ENCODE data around the gene SAP30BP.

SAP30BP gene

DNA sequence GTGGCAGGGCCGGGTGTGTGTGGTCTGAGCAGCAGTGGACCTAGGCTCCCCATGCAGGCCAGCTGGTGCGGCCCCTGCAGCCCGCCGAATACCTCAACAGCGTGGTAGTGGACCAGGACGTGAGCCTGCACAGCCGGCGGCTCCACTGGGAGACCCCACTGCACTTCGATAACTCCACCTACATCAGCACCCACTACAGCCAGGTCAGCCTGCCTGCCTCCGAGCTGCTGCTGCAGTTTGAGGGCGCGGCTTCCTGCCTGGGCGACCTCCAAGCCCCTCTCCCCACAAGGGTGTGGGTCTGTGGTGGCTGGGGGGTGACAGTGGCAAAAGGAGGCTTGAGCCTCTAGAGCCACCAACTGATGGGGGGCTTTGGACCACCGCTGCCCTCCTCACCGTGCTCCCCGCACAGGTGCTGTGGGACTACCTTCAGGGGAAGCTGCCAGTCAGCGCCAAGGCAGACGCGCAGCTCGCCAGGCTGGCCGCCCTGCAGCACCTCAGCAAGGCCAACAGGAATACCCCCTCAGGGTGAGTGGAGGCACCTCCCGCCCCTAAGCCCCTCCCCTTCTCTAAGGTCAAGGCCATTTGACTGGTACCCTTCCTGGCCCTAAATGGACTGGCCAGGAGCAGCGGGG lies 42.3 kb upstream of the SAP30BP start:
- Histone ChIP-seq H3K27me3 (ENCODE audit: insufficient read depth, low read depth) (peaks cover 46% of the 10 kb centered on the region), H3K4me1 (ENCODE audit: low read depth, poor library complexity, severe bottlenecking) (no peaks in the 10 kb centered on the region), H2AFZ (ENCODE audit: low read depth) (no peak overlapping the region), H3K4me3 (IDR thresholded peaks at IDR 0.05; ENCODE audit: insufficient read depth, low read depth, low read length) (no peak overlapping the region), H3K79me2 (ENCODE audit: insufficient read depth, low read depth) (no peaks in the 10 kb centered on the region), H4K20me1 (ENCODE audit: insufficient read depth) (no peaks in the 10 kb centered on the region), H3K27ac (no peak overlapping the region), H3K36me3 (ENCODE audit: insufficient read depth) (no peaks in the 10 kb centered on the region), H3K4me2 (no peak overlapping the region), H3K9ac (no peak overlapping the region)
- TF ChIP-seq, protein P1, sequence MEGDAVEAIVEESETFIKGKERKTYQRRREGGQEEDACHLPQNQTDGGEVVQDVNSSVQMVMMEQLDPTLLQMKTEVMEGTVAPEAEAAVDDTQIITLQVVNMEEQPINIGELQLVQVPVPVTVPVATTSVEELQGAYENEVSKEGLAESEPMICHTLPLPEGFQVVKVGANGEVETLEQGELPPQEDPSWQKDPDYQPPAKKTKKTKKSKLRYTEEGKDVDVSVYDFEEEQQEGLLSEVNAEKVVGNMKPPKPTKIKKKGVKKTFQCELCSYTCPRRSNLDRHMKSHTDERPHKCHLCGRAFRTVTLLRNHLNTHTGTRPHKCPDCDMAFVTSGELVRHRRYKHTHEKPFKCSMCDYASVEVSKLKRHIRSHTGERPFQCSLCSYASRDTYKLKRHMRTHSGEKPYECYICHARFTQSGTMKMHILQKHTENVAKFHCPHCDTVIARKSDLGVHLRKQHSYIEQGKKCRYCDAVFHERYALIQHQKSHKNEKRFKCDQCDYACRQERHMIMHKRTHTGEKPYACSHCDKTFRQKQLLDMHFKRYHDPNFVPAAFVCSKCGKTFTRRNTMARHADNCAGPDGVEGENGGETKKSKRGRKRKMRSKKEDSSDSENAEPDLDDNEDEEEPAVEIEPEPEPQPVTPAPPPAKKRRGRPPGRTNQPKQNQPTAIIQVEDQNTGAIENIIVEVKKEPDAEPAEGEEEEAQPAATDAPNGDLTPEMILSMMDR (conservative IDR thresholded peaks at IDR 0.05; ENCODE audit: low read depth, low read length), result no peak

DNA sequence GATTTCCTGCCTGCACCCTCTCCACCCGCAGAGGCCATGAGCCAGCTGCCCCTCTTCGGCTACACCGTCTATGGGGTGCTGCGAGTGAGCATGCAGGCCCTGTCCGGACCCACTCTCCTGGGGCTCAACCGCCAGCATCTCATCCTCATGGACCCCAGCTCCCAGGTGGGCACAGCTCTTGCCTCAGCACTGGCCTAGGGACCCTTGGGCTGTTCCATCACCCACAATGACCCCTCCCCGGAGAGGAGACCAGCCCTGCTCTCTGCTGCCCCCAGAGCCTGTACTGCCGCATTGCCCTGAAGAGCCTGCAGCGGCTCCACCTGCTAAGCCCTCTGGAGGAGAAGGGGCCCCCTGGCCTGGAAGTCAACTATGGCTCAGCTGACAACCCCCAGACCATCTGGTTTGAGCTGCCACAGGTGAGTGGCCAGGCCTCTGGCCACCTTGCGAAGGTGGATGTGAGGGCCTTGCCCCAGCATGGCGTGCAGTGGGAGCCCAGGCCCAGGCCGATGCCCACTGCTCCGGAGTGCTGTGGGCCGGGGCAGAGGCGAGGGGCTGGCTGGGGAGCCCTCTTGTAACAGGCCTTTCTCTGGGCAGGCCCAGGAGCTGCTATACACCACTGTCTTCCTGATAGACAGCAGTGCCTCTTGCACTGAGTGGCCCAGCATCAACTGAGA lies 41.2 kb upstream of the SAP30BP start:
- Histone ChIP-seq H3K9ac (no peak overlapping the region), H3K79me2 (ENCODE audit: insufficient read depth, low read depth) (no peaks in the 10 kb centered on the region), H2AFZ (ENCODE audit: low read depth) (no peak overlapping the region), H3K36me3 (ENCODE audit: insufficient read depth) (no peaks in the 10 kb centered on the region), H4K20me1 (ENCODE audit: insufficient read depth) (no peaks in the 10 kb centered on the region), H3K4me2 (no peak overlapping the region), H3K27me3 (ENCODE audit: insufficient read depth, low read depth) (peaks cover 34% of the 10 kb centered on the region), H3K4me3 (IDR thresholded peaks at IDR 0.05; ENCODE audit: insufficient read depth, low read depth, low read length) (no peak overlapping the region), H3K4me1 (ENCODE audit: low read depth, poor library complexity, severe bottlenecking) (no peaks in the 10 kb centered on the region), H3K27ac (no peak overlapping the region)
- TF ChIP-seq, protein P1 (conservative IDR thresholded peaks at IDR 0.05; ENCODE audit: low read depth, low read length), result peak; percentile 93

DNA sequence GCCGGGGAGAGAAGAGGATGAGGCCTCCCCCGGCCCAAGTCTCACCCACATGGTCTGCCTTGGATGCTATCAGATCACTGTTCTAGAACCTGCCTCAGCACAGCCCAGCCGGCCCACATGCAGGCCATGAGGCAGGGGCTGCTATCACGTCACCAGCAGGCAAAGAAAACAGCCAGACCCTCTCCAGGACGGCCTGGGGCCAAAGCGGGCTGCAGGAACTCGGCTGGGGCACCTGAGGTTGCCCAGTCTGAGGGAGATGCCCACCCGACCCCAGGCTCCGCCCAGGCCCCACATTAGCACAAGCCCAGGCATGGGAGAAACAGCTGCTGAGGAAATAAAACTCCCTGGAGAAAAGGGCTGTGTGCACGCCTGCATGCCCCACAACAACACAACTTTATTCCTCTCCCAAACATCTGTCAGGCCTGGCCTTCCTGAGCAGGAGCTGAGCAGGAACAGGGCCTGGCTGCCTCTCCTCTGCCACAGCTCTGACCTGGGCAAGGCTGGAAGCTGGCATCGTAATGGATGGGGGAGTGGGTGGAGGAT lies 40.6 kb upstream of the SAP30BP start:
- no peaks in the 10 kb centered on the region for H3K36me3 ChIP-seq (ENCODE audit: insufficient read depth)
- no peak overlapping the region for H3K4me3 ChIP-seq (IDR thresholded peaks at IDR 0.05; ENCODE audit: insufficient read depth, low read depth, low read length)
- H3K4me2 ChIP-seq, result no peak overlapping the region
- no peak overlapping the region for H3K27ac ChIP-seq
- H3K4me1 ChIP-seq (ENCODE audit: low read depth, poor library complexity, severe bottlenecking), result no peaks in the 10 kb centered on the region
- no peaks in the 10 kb centered on the region for H4K20me1 ChIP-seq (ENCODE audit: insufficient read depth)
- TF ChIP-seq, protein P1 (conservative IDR thresholded peaks at IDR 0.05; ENCODE audit: low read depth, low read length), result no peak
- H3K79me2 ChIP-seq (ENCODE audit: insufficient read depth, low read depth), result no peaks in the 10 kb centered on the region
- no peak overlapping the region for H2AFZ ChIP-seq (ENCODE audit: low read depth)
- no peak overlapping the region for H3K9ac ChIP-seq
- peaks cover 28% of the 10 kb centered on the region for H3K27me3 ChIP-seq (ENCODE audit: insufficient read depth, low read depth)

GRCh38 chr17:75627094-75627493 lies 40.0 kb upstream of the SAP30BP start:
- no peaks in the 10 kb centered on the region for H3K79me2 ChIP-seq (ENCODE audit: insufficient read depth, low read depth)
- no peak overlapping the region for H3K4me2 ChIP-seq

More at GRCh38 chr17:75627094-75627493, 40.0 kb upstream of the SAP30BP start:
- Histone ChIP-seq H2AFZ (ENCODE audit: low read depth) (no peak overlapping the region), H3K36me3 (ENCODE audit: insufficient read depth) (no peaks in the 10 kb centered on the region), H4K20me1 (ENCODE audit: insufficient read depth) (no peaks in the 10 kb centered on the region), H3K9ac (no peak overlapping the region), H3K4me3 (IDR thresholded peaks at IDR 0.05; ENCODE audit: insufficient read depth, low read depth, low read length) (no peak overlapping the region), H3K27me3 (ENCODE audit: insufficient read depth, low read depth) (peaks cover 23% of the 10 kb centered on the region; the same call in 1 of the 2 replicates), H3K4me1 (ENCODE audit: low read depth, poor library complexity, severe bottlenecking) (no peaks in the 10 kb centered on the region), H3K27ac (no peak overlapping the region)
- TF ChIP-seq, protein P1 (conservative IDR thresholded peaks at IDR 0.05; ENCODE audit: low read depth, low read length), result no peak

Measured in KMS-11 (cell line).